Iris pigment epithelial cell (primary cell): ENCODE measurements around the gene RAMACL.

Experiments
- DNase-seq: peaks from one replicate; pipeline ENCODE4 v3.0.0-alpha.2; 2011; ENCODE audit warnings: low read depth

RAMACL gene

DNA sequence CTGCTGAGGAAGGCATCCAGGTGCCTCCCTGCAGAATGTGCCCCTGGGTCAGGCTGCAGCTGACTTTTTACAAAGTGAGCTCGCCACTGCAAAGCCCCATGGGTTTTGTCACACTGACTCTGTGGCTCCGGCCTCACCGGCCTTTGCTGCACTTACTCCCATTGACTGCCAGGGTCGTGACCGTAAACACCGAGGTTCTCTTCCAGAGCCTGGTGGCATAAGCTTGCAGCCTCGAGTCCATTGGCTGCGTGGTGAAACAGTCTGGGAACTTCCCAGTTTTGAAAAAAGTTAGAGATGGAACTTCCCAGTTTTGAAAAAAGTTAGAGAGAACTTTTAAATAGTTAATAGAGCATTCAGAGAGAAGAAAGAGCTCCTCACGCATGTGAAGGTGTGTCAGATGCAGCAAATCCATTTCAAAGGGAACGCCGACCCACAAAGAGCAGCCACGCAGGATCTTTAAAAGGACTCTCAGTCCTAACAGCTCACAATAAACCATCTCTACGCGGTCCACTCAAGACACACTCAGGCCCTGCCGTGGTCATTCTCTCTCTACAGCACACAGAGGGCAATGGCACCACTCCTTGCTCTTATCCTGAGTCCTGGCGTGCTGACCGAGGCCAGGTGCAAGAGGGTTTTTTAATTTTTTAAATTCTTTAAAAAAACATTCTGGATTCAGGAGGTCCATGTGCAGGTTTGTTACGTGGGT, 12.8 kb downstream of the RAMACL start:
- no peak for DNase-seq

DNA sequence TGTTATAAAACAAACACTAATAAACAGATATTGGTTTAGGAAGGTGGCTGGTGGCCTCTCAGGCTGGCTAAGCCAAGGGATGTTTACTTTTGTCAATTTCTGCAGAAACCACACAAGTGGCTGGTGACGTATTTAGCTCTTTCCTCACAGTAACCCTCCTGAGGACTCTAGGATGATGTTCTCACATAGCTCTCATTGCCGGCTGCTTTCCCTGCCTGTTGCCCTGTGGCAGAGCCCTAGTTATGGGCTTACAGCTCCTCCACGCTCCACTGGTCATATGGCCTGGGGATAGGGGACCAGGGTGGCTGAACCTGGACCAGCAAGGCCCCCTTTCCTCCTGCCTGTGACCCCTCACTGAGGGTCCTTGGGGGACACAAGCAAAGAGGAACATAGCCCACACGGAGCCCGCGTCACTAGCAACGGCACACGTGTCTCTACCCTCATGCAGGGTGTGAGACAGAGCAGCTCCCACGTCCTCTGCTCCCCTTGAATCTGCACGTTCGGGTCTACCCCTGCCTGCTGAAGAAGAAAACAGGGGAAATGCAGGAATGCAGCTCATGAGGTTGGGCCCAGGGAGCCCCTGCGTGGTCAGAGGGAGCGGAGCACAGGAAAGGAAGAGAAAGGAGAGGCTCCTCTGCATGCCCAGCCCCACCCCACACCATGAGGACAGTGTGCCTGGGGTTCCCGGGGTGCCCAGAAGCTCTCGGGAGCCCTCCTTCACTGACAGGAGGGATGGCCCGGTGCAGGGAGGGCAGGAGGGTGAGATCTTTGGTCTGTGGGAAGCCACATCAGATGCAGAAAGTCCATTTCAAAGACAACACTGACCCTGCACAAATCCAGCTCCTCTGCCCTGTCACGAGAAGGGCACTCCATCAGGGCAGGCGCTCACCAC, 13.9 kb downstream of the RAMACL start:
- DNase-seq = peak; percentile 95

DNA sequence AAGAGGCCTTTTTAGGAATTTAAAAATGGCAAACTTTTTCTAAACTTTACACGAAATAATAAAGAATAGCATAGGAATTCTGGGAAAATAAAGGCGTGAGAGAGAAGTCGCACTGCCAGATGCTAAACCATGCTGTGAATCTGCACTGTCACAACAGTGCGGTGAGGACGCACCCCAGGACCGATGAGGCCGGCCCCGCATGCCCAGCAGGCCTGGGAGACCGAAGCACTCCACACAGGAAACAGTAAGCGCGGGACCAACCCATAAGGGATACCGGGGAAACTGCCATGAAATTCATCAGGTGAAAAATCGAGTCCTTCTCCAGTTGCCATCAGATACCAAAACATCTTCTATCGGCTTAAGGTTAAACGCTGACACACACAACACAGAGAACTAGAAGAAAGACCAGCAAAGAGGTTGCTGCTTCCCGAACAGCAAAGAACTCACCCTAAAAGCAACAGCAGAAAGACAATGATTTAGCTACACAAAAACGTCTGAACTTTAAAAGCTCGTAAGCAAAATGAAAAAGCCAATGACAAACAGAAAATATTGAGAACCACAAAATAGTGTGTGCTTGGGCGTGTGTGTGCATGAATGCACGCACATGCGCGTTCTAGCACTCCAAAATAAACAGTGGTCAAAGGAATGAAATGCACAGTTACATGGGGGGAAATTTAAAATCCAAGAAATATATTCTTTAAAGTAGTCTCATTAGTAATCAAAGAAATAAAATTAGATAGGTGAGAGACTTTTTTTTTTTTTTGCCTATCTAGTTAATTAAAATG, 15.4 kb downstream of the RAMACL start:
- no peak for DNase-seq

DNA sequence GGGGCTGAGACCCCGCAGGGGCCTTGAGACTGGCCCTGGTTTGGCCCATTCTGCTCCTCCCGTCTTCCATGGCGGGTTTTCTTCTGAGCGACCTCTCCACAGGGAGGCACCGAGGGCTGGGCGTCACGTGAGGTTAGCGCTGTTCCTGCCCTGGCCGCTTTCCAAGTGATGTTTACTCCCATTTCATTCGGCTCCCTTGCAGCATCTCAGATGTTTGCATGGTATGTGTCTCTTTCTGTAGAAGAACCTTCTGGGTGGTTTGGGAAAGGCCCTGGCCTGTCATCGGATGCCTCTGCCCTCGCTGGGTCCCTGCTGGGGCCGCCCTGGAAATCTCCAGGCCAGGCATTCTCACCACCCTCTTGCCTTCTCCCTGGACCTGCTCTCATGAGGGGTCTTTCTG, 17.3 kb downstream of the RAMACL start:
- DNase-seq = no peak

DNA sequence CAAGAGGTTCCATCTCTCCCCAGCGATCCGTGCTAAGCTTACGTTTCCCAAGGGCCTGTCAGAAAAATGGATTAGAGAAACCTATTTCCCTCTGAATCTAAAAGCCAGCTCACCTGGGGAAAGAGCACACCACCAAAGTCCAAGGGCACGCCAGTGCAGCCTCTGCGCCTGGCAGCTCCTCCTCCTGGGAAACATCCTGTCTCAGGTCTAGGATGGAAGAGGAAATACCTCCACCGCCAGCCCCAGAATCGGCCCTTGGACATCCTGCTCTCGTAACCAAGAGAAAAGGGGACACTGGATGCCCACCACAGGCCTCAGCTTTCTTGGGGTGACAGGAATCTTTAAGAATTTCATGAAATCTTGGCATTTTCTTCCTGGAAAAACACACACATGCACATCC, 18.7 kb downstream of the RAMACL start:
- no peak for DNase-seq

DNA sequence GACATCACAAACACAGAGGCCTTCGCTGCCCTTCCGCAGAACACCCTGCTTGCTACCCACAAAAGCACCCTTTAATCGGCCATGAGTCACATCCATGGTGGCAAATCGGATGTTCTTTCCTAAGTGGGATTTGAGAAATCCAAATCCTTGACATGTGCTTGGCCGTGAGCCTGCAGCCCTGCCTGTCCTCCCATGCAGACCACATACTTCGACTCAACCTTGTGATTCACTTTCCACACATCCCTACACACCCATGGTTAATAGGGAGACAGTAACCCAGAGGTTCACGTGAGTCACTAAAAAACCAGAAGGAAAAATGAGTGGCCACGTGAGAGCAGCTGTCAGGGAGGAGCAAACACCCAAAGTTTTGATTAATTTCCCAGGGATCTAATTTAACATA, 19.4 kb downstream of the RAMACL start:
- DNase-seq = peak; percentile 99

DNA sequence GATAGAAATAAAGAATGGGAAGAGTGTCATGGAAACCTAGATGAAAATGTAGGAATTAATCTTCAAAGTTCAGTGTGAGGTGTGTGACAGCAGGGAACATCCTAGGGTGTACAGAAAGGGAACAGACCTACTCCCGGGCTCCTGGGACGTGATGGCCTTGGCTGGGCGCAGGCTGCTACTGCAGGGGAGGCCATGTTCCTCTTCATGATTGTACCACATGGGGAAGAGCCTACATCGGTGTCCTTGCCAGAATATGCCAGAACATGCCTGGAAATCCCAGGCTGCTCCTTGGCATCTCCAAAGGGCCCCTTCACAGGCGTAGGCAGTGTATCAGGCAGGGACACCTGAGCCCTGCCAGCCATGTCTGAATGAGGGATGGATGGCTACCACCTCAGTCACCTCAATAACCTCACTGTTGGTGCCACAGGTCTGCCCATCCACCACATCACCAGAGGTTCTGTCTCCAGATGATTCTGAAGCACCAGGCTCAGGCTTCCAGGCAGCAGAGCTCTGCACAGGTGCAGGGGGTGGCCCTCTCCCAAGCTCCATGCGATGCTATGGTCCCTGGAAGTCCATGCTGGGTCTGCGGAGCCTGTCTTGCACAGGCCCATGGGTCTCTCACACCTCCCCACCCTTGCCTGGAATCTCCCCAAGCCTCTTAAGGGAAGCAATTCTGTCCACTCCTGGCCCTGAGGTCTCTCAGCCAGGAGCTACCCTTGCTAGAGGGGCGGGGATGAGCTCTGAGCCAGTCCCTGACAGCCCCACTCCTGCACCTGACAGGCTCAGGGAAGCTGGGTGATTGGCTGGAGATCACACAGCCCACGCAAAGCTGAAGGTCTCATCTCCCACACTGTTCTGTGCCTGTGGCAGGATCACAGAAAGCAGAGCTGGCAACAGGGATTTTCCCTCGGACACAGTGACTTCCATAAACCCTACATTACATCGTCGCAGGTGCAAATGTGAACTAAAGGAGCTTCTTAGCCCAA, 20.2 kb downstream of the RAMACL start:
- no peak for DNase-seq

DNA sequence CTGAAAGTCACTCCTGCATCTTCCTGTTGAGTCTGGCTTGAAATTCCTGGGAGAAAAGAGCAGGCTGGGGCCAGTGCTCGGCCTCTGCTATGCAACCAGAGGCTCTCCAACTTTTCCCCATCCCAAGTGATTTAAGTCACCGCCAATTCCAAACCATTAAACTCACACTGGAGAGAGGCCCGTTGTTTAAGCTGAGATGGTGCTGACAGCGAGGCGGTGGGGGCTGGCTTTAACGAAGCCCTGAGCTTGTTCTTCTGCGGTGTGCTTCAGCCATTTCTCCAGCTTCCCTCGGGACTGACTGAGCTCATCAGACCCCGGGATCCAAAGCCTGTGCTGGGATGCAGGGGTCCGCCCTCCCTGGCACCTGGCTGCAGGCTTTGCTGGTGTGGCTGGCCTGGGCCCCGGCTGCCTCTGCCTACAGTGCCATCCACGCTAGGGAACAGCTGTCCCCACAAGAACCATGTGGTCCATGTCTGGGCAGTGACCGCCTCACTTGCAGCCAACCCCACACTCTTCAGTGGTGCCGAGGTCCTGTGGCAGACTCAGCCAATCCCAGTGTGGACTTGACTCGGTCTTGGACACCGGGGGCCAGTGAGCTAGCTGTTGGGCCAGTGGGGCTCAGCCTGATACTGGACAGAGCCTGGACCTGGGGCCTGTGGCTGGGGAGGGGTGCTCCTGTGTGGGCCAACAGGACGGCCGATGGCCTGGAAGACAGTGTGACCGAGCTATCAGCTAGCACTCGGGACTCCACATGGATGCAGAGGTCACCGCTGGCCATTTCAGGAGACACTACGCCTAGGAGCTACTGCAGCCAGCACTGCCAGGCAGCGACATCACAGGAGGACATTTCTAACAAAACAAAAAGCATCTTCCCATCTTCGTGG, 21.2 kb downstream of the RAMACL start:
- no peak for DNase-seq

DNA sequence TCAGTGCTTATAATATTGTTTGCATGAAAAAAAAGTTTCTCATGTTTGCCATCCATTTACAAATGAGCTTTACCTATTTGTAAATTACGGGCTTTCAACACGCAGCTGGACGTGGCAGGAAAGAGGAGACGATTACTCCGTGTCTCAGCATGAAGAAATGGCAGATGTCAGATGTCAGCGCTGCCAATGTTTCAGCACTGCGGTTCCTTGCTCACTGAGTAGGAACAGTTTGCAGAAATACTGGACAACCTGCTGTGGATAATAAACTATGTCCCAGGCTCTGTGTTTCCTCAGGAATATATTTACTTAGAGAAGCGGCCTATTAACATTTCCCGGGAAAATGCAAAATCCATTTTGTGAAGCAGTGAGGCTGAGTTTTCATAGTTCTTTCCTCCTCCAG, 22.7 kb downstream of the RAMACL start:
- no peak for DNase-seq

DNA sequence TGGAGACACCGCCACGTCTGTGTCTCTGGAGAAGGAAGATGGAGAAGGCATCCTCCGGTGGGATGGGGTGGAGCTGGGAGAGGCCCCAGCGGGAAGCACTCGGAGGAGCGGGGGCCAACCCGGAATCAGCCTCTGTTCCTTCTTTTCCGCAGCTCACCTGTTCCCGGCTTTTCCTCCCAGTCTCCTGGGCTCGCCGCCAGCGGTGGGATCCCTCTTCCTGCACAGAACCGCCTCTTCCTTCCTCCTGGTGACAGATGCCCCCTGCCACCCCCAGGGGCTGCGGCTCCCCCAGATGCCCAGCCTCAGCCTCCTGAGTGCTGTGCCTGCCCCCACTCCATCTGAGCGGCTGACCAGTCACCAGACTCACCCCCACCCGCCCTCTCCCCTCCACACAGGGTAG, 23.3 kb downstream of the RAMACL start:
- DNase-seq = no peak

DNA sequence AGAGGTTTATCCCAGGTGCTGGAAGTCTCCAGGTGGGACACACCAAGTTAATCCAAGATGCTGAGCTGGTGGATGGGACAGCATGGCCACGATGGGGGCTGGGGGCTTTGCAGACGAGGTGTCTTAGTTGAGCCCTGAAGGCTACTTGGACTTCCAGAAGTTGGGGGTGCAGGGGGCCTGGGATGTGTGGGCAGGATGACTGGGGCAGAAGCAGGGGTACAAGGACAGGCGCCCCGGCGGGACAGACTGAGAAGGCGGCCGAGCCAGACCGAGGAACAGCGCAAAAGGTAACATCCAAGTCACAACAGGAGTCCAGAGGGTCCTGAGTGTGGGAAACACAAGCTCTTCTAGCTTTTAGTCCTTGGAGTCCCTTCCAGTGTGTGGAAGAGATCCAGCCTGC, 23.8 kb downstream of the RAMACL start:
- DNase-seq = no peak

DNA sequence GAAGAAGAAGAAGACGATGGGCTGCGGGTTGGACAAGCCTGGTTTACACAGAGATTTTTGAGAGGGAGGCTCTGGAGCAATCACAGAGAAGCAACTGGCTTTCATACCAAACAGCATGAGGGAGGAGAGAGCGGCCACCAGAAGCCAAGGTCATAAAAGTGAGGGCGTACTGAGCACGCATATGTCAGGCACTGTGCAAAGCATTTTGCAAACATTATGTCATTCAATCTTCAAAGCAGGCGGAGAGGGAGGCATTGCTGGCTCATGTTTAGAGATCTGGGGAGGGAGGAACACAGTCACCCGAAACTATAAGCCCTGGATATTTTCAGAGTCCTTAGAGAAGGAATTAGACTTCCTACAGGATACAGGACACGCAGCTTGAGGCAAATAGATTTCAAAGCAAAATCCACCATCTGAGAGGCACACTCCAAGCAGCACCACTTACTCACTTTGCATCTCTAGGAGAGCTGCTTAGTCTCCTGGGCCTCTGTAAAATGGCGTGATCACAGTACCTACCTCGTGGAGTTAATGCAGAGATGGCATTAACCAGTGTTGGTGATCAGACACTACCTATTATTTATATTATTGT, 24.6 kb downstream of the RAMACL start:
- peak; percentile 65 for DNase-seq

DNA sequence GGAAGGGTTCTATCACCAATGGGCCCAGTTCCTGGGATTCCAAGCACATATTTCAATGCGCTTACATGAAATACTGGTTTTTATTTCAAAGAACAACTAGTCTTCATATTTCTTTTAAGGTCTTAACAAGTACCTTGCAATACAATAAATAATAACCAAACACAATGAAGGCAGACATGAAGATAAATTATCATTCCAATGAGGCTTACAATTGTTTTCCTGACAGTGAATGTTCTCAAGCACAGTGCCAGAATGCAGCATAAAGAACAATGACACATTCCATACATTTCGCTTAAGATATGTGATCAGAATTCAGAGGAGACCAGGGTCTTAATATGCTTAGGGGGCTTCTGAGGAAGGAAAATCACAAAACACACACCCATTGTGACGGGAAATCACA, 26.3 kb downstream of the RAMACL start:
- no peak for DNase-seq

DNA sequence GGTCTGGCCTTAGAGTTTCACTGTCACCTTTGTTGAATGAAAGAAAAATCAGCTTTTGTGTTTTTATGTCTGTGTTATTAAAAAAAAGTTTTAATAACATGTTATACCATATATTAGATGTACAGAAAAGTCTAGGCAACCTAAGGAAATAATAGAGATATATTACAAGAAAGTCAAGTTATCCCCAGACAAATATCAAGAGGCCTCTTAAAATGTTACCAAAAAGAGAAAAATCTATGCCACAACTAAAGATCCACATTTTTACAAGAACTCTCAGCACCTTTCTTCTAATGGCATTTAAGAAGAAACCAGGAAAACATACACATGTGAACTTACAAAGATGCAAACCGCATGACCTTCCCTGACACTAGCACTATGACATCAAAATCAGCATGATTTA, 26.8 kb downstream of the RAMACL start:
- DNase-seq = no peak

DNA sequence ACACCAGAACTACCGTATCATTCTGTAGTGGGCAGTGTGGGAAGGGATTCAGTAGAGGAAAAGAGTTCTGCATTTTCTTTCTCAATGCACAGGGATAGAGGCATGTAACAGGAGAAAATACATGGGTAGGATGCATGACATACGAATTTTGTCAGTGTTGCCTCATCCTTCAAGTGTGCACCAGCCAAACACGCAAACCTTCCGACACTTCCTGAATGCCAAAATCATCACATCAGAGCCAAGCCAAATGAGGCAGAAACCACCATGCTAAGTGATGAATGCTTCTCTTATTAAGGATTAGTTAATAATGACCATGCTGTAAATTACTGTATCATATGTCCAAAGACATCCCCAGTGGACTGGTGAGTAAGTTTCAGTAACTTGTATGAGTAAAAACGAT, 27.3 kb downstream of the RAMACL start:
- DNase-seq = peak; percentile 39

DNA sequence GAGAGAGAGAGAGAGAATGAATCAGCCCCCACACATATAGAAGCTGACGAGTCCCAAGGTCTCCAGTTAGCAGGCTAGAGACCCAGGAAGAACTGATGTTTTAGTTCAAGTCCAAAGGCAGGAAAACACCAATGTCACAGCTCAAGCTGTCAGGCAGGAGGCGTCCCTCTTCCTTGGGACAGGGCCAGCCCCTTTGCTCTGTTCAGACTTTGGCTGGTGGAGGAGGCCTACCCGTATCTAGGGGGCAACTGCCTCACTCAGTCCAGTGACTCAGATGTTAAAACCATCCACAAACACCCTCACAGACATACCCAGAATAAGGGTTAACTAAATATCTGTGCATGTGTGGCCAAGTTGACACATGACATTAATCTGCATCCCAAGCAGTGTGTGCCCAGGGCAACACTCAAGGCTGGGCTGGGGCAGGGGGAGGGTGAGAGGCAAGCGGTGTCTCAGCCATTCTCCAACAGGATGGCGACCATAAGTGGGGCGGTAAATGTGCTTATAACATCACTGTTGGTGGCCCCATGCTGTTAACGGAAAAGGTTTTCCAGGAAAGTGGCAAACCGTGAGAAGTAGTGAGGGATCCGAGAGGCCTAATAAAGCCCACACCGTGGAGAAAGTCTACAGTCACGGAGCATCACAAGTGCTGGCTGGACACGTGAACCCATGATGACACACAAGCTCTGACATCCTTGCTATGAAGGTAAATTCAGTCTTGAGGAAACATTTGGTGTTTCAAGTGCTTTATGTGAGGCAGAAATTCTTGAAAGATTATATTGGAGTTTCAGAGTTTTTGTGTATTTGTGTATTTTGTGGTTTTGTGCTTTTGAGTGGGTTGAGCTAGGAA, 28.1 kb downstream of the RAMACL start:
- no peak for DNase-seq

DNA sequence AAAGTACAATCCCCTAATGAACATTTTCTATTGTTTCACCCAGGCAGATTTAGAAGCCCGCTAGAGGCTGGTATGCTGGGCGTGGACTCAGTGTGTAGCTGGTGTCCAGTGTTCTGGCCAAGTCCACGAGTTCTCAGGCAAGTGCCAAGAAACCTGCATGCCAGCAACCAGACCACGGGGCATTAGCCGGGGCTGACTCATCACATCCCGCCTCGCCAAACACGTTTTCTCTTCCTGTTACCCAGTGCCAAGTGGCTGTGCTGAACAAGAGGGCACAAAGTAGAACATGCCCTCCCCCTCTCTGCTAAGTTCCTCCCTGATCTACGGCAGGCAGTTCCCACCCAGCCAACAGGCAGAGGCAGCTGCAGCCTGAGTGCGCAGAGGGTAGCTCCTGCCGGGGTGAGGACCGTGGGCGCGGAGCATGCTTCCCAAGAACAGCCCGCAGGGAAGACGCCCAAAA, 29.6 kb downstream of the RAMACL start:
- peak; percentile 85 for DNase-seq

DNA sequence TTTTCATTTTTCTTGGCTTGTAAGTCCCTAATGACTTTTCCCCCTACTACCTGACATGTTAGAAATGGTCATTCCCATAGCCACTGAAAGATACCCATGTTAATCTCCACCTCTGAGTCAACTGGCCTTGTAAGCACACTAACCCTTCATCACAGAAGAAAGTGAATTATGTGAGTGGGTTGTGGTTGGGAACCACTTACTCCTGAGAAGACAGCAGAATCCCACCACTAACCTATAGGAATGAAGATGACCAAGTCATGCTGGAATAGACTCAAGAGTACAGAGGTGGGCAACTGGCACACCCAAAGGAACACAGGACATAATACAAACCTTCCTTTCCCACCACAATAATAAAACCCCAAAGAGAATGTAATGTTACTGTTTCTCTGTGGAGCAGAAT, 30.1 kb downstream of the RAMACL start:
- peak; percentile 38 for DNase-seq

DNA sequence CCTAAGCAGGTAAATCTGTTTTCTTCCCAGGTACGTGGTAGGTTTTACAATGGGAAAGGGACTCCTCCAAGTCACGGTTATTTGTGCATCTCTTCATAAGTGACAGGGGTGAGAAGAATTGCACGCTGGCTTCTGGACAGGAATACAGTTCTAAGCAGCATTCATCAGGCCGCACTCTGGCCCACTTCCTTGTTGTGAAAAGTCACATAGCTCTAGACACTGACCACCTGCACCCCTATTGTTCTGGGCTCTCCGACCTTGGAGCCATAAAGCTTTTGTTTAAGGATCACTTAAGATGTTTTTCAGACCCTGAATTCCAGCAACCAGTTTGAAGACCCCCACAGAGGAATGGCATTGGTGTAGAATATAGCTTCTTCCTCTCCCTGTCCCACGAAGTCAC, 31.4 kb downstream of the RAMACL start:
- no peak for DNase-seq
